Measurements from ENCODE around the gene ABCA13.

ABCA13 gene

DNA sequence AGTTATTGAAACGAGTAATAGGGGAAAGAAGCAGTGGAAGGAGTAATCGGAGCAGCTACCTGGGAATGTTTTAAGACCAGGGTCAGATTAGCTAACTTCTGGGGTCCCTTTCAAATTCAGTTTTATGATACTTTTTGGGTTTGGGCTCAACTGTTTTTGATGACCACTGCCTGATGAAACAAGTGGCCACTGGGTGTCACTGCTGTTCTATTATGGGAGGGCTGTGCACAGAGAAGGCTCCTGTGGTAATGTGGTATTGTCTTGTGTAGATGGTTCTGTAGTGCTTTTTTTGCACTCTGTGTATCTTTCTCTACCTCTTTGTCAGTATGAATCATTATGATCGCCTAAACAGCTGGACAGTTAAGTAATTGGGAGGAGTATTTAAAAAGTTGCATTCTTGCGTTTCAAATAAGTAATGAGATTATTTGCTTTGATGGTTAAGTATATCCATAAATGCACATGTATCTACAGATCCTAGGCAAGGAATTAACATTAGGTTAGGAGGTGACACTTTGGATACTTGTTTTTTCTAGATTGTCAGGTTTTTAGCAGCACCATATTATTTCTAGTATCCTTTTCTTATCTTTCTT, 128.4 kb downstream of the ABCA13 start:
- DNase-seq, result no peak

GRCh38 chr7:48300301-48300700, 129.0 kb downstream of the ABCA13 start:
- DNase-seq, result no peak

GRCh38 chr7:48301201-48301600, 129.9 kb downstream of the ABCA13 start:
- DNase-seq, result no peak

GRCh38 chr7:48304641-48305040, 133.4 kb downstream of the ABCA13 start:
- no peak for DNase-seq

- no peak for DNase-seq
These were observed 134.4 kb downstream of the ABCA13 start for GRCh38 chr7:48305661-48306060.

GRCh38 chr7:48307041-48307714, 135.9 kb downstream of the ABCA13 start:
- no peak for DNase-seq

DNA sequence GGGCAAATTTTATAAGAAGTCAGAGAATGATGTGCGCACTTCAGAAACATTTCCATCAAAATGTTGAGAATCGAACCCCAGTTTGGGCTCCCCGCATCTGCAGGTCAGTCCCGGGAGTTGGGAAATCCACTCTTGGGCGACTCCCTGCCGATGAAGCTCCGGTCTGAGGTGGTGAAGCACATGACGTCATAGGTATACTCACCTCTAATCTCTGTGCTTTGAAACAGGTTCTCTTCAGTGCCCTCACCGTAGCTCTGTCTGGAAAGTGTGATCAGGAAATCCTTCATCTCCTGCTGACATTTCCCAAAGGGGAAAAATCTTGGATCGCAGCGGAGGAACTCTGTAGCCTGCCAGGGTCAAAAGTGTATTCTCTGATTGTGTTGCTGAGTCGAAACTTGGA, 138.5 kb downstream of the ABCA13 start:
- DNase-seq, result no peak

- DNase-seq, result no peak
These were observed 140.3 kb downstream of the ABCA13 start for GRCh38 chr7:48311464-48312100.

DNA sequence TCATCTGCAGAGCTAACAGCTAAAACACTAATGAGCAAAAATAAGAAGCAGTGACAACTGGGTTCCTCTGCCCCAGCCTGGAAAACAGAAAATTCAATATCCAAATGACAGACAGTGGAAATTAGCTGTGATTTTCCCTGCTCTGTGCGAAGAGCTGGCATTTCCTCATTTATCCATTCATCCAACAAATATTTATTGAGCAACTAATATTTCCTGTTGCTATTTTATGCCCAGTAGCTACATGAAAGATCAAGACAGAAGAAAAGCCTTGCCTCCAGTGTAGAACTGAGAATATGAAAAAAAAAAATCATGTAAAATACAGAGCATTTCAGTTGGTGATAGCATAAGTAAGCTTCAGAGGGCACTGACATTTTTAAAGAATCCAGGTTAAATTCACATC, 140.9 kb downstream of the ABCA13 start:
- DNase-seq, result no peak

DNA sequence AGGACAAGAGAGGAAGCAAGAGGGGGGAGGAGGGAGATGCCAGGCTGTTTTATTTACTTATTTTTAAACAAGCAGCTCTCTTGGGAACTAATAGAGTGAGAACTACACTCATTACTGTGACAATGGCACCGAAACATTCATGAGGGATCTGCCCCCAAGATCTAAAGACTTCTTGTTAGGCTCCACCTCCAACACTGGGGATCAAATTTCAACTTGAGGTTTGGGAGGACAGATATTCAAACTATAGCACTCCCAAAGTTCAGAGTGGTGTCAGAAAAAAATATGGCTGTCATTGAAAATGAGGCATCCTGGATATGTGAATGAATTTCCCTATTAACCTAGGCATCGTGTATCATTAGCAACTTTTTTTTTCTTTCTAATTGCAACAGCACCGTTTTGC, 145.5 kb downstream of the ABCA13 start:
- no peak for DNase-seq

DNA sequence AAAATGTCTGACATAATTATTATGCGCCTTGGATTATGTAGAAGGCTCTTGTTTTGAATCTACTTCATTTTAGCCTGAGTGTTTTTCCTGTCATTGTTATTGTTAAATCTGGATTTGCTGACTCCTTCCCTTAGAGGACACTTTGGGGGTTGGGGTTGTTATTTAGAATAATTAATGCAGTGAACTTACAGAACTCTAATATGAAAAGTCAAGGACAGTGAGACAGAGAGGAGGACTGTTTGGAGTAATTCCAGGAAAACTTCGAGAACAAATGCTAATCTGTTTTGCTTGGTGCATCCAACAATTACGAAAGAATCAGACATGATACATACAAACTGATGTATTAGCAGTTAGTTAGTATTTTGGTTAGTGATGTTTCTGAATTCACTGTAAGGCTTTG, 146.1 kb downstream of the ABCA13 start:
- DNase-seq, result no peak

DNA sequence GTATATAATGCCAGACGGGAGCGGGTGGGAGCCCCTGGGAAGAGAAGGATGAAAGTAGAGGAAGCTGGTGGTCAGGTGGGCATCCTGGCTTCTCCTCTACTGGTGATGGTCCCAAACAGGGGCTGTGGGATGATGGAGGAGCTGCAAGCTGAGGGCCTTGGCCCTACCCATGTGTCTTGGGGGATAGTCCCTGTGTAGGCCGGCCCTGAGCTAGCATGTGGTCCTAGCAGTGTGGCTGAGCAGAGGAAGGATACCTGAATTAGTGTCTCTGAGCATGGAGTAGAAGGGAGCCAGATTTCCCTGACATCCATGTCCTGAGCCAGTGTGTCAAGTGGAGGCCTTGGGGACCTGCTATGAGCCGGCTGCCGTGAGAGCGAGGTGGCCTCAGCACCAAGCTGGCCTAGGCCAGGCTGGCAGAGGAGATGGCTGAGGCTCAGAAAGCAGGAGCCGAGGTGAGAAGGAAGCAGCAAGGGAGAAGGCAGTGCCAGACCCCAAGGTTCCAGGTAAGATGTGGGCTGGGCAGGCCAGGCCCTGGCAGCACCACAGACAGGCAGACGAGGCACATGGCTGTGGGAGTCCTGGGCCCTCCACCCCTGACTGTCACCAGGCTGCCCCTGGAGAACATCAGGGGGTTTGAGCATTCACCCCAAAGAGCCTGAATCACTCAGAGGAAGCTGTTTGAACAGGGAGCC, 150.2 kb downstream of the ABCA13 start:
- DNase-seq, result no peak

DNA sequence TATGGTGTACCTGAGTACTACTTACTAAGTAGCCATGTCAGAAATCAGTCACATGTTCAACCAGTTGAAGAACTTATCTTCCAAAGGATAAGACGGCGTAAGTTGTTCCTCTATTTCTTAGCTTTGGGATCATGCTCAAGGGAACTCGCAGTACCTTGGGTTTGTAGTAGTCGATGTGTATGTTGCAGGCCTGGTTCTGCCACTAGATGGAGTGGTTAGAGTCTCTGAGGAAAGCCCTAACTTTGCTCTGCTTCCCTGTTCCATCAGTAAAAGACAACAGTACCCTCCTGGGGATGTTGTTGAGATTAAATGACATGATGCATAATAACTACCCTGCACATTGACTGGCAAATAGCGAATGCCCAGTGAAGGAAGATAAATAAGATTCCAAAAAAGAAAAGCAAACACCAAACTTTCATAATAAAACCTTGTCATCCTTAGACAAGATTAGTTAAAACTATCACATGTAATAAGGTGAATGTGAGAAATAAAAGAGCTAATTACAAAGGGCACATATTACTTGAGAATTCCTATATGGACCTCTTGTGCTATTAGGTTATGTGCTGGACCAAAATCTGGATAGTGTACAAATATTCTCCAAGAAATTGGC, 165.9 kb downstream of the ABCA13 start:
- no peak for DNase-seq

GRCh38 chr7:48337781-48338180, 166.5 kb downstream of the ABCA13 start:
- DNase-seq, result no peak

DNA sequence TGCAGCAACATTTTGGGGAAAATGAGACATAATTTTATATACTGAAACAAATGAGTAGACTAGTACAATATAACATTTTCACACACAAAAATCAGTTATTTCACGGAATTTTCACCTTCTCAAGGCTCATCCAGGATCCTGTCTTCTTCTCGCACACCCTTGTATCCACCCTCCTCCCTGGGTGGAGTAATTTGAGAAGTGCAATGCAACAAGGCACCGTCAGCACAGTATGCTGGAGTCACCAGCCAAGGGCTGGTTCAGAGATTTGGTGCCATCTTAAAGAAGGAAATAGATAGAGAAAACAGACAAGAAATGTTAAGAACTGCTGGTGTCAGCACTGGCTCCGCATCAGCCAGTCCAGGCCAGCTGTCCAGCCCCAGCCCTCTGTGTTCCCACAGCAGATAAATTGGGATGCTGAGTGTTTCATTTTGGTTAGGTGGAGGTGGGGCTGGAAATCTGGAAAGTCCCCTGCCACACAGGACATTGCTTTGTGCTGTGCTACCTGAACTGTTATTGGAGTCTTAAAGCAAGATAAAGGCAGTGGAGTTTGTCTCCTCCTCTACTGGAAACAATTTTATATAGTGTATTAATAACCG, 176.1 kb downstream of the ABCA13 start:
- no peak for DNase-seq

GRCh38 chr7:48350515-48350914, 179.3 kb downstream of the ABCA13 start:
- no peak for DNase-seq

DNA sequence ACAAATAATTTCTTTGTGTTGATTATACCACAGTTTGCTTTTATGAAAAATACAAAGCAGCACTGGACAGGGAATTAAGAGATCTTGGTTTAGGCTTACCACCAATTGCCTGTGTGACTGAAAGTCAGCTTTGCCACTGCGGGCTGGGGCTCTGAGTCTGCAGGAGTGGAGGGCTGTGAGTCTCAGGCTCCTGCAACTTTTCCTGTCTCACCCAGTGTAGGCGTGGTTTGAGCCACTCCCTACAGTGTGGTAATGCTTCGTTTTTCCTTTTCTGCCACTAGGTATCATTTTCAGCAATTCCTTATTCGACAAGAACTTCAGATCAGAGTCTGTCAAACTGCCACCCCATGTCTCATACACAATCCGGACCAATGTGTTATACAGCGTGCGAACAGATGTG, 180.6 kb downstream of the ABCA13 start:
- no peak for DNase-seq

DNA sequence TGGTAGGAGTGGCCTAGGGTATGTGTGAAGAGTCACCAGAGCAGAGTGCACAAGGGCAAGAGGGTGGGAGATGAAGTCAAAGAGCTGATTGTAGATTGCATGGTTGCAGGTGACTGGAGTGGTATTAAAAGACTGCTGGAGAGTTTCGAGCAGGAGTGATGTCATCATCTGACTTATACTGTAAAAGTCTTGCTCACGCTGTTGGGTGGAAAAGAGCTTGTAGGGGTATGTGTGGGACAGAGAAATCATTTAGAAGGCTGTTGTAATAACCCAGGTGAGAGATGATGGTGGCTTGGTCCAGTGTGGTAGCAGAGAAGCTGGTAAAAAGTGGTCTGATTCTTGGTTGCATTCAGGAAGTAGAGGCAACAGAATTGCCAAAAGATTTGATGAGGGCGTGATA, 184.1 kb downstream of the ABCA13 start:
- DNase-seq, result no peak

DNA sequence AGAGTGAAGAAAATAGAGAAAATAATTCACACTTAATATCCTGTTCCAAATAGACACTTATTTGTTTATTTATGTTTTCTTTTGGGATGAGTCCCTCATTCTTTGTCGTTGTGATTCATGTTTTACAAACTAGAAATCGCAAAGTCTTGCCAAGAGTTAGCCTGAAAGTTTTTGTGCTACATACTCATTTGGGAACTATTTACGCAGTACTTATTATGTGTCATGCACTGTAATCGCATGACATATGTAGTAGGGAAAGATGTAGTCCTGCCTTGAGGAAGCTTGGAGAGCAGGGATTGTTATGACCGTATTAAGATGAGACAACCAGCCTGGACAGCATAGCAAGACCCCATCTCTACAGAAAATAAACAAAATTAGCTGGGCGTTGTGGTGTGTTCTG, 189.3 kb downstream of the ABCA13 start:
- no peak for DNase-seq

DNA sequence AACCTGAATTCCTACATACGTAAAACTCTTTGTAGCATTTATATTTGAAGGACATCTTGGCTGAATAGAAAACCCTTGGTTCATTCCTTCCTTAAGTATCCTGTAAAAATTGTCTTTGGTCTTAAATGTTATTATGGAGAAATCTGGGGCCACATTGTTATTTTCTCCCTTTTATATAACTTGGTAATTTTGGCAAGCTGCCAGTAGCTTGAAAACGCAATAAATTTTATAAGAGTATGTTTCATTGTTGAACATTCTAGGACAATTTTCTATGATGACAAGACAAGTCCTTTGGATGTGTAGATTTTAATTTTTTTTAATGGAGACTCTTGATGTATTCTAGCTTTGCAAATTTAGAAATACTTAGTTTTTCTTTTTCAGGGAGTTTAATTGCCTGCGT, 191.9 kb downstream of the ABCA13 start:
- no peak for DNase-seq

GRCh38 chr7:48365010-48365409, 193.8 kb downstream of the ABCA13 start:
- no peak for DNase-seq

- no peak for DNase-seq
These were observed 194.8 kb downstream of the ABCA13 start for GRCh38 chr7:48366096-48366495.

- DNase-seq, result no peak
These were observed 205.0 kb downstream of the ABCA13 start for GRCh38 chr7:48376263-48376662.

Data from NCI-H2227 treated with DMSO at 0.1 percent for 48 hours (cell line).